Measurements from ENCODE around the gene SLC23A1.
A peak's percentile ranks its signal among the peaks of the same experiment; 100 is the strongest.
"Not testable (repeated sequence)": the region's sequence is repeated elsewhere in the genome, so short reads cannot be mapped to it uniquely, and the experiment has no call there.

The SLC23A1 gene

DNA sequence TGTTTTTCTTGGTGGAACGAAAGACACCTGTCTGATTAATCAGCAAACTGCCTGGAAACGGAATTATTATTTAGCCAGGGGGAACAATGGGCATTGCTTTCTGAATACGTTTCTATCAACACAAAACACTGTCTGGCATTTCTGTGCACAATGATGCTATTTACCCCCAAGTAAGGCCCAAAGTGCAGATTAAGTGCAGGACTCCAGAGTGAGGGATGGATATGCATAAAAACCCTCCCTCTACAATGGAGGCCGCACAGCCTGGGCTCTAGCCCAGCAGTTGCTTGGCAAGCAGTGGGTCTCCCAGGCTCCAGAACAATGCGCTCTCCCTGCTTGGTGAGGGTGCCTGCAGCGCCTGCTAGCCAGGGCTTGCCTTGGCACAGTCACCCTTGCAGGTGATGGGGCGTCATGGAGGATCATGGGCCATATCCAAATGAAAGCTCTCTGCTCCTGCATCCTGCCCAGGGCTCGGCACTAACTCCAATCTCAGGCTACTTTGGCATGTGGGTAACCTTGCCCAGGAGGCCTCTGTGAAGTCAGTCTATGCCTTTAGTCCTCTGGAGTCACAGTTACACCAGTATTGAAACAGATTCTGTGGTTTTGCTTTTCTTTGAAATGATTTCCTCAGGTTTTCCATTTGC, 32.2 kb upstream of the SLC23A1 start:
- Histone ChIP-seq H3K36me3 (ENCODE audit: control insufficient read depth, insufficient read depth, low read length) (peaks cover 7% of the 10 kb centered on the region), H3K4me1 (ENCODE audit: control insufficient read depth, insufficient read depth, low read length) (peaks cover 33% of the 10 kb centered on the region), H3K9ac (ENCODE audit: low read length) (no peak overlapping the region), H3K27ac (ENCODE audit: low read depth, low read length) (no peak overlapping the region), H3K4me3 (ENCODE audit: low read length) (no peak overlapping the region), H3K27me3 (ENCODE audit: control insufficient read depth, insufficient read depth, low read length) (no peaks in the 10 kb centered on the region)

DNA sequence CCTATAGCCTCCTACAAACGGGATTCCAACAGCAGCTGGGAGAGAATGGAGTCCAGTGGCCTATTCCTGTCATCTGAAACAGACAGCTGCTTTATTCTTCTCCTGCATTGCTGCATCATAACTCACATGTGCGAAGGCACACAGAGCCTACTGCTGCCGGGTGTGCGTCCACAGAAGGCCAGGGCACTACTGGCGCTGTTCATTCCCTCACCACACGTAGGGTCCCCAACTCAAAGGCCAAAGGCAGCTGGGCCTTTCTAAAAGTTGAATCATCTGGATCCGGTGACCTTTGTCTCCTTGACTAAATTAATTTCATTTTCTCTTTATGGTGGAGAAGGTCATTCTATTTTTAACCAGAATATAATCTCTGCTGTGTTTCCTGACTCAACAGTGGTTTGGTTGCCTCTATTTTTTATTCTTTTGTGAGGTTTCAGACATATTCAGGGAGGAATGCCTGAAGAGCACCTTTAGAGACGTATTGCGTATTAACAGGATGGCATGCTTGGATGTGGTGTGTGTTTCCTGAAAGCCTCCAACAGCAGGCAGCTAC, 31.6 kb upstream of the SLC23A1 start:
- peaks cover 40% of the 10 kb centered on the region for H3K4me1 ChIP-seq (ENCODE audit: control insufficient read depth, insufficient read depth, low read length)
- H3K4me3 ChIP-seq (ENCODE audit: low read length) = peak overlapping the region; percentile 22
- H3K9ac ChIP-seq (ENCODE audit: low read length) = no peak overlapping the region
- no peaks in the 10 kb centered on the region for H3K27me3 ChIP-seq (ENCODE audit: control insufficient read depth, insufficient read depth, low read length)
- peak overlapping the region; percentile 44 for H3K27ac ChIP-seq (ENCODE audit: low read depth, low read length)
- peaks cover 7% of the 10 kb centered on the region for H3K36me3 ChIP-seq (ENCODE audit: control insufficient read depth, insufficient read depth, low read length)

DNA sequence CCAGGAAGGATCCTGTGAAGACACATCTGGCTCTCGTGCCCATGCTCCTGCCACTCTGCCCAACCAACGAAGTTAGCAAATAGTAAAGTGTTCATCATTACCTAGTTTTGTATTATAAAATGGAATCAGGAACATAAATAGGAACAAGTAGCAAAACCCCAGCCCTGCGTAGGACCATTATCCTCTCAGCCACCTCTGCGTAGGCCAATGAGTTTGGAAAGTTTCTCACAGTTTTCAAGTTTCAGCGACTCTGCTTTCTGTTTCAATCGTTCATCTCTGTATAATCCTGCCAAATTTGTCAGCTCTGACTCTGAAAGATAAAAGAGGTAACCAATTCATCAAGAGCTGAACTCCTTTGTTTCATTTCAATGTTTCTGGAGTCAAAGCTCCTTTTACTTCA, 30.9 kb upstream of the SLC23A1 start:
- H3K4me3 ChIP-seq (ENCODE audit: low read length) = no peak overlapping the region
- H3K27me3 ChIP-seq (ENCODE audit: control insufficient read depth, insufficient read depth, low read length) = no peaks in the 10 kb centered on the region
- peaks cover 2% of the 10 kb centered on the region for H3K36me3 ChIP-seq (ENCODE audit: control insufficient read depth, insufficient read depth, low read length)
- H3K4me1 ChIP-seq (ENCODE audit: control insufficient read depth, insufficient read depth, low read length) = peaks cover 41% of the 10 kb centered on the region
- no peak overlapping the region for H3K9ac ChIP-seq (ENCODE audit: low read length)
- no peak overlapping the region for H3K27ac ChIP-seq (ENCODE audit: low read depth, low read length)

DNA sequence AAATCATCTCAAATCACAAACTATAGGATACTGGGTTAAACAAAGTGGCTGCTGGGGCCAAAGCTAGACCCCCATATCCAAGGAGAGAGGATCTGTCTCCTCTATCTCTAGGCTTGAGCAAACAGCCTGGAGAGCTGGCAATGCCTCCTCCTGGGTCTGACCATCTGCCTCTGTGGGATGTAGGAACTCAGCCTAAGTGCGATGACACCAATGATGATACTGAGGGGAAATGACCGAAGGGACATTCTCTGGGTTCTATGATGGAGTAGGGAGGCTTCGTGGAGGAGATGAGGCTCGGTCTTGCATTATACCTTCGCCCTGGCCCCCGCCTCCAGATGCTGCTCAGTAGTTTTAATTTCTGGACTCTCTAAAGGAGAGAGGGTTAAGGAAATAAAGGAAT, 30.1 kb upstream of the SLC23A1 start:
- peaks cover 2% of the 10 kb centered on the region for H3K36me3 ChIP-seq (ENCODE audit: control insufficient read depth, insufficient read depth, low read length)
- H3K27ac ChIP-seq (ENCODE audit: low read depth, low read length) = no peak overlapping the region
- no peak overlapping the region for H3K4me3 ChIP-seq (ENCODE audit: low read length)
- H3K27me3 ChIP-seq (ENCODE audit: control insufficient read depth, insufficient read depth, low read length) = no peaks in the 10 kb centered on the region
- H3K4me1 ChIP-seq (ENCODE audit: control insufficient read depth, insufficient read depth, low read length) = peaks cover 41% of the 10 kb centered on the region
- H3K9ac ChIP-seq (ENCODE audit: low read length) = no peak overlapping the region

DNA sequence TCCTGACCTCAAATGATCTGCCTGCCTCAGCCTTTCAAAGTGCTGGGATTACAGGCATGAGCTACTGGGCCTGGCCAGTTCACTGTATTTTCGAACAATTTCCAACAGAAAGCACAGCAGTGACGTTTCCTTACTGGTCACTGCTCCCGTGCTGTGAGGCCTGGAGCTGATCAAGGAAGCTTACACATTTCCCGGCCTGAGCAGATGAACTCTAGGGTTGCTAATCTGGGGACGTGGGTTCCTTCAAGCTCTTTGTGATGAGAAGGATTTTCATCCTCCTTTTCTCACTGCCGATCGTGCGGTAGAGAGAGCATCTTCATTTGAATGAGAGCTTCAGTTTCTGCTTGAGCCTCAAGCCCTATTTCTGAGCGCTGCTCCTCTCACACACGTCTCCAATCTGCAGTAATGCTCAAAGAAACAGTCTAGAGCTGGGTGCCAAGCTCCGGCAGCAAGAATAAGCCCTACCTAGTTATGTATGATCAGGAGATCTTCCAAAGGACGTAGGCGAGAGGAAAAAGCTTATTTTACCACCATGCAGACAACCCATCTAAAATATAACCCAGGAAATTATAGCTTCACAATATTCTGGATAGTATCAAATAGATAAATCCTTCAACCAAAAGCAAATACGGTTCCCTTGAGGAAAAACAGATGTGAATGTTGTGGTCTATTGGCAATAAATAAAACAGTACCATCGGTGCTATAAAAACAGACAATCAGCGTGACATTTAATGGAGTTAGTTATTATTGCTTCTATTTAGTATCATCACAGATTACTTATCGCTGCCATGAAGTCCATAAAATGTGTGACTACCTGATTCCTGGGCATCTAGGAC, 28.1 kb upstream of the SLC23A1 start:
- H3K27ac ChIP-seq (ENCODE audit: low read depth, low read length) = peak overlapping the region; percentile 62
- no peaks in the 10 kb centered on the region for H3K27me3 ChIP-seq (ENCODE audit: control insufficient read depth, insufficient read depth, low read length)
- H3K4me3 ChIP-seq (ENCODE audit: low read length) = no peak overlapping the region
- no peaks in the 10 kb centered on the region for H3K36me3 ChIP-seq (ENCODE audit: control insufficient read depth, insufficient read depth, low read length)
- H3K9ac ChIP-seq (ENCODE audit: low read length) = no peak overlapping the region
- peaks cover 34% of the 10 kb centered on the region for H3K4me1 ChIP-seq (ENCODE audit: control insufficient read depth, insufficient read depth, low read length)

DNA sequence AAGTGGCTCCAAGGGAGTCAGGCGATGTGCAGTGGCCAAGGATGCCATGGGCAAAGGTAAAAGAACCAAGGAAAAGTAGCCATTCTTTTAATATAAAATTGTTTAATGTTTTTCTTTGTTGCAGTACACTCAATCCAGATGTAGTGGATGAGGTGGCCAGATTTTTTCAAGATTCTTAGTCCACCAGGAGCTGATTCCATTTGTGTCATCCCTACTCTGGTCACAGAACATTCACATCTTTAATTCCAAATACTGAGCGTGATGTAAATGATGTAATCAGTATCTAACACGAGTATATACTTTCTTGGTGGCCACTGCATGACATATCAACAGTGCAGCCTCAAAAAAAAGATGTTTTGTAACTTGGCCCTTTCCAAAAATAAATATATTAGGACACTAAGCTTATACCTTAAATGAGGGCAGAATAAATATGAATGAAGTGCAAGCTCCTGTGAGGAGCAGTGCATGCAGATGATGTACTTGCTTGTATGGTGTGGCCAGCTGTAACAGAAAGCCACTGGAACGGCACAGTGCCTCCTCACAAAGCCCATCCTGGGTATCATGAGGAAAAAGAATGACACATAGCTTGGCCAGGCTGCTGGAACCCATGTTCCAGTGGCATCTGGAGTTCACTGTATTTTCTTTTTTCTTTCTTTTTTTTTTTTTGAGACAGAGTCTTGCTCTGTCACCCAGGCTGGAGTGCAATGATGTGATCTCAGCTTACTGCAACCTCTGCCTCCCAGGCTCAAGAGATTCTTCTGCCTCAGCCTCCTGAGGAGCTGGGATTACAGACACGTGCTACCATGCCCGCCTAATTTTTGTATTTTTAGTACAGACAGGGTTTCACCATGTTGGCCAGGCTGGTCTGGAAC, 27.3 kb upstream of the SLC23A1 start:
- peaks cover 26% of the 10 kb centered on the region for H3K4me1 ChIP-seq (ENCODE audit: control insufficient read depth, insufficient read depth, low read length)
- H3K36me3 ChIP-seq (ENCODE audit: control insufficient read depth, insufficient read depth, low read length) = no peaks in the 10 kb centered on the region
- no peak overlapping the region for H3K4me3 ChIP-seq (ENCODE audit: low read length)
- H3K27ac ChIP-seq (ENCODE audit: low read depth, low read length) = no peak overlapping the region
- no peak overlapping the region for H3K9ac ChIP-seq (ENCODE audit: low read length)
- H3K27me3 ChIP-seq (ENCODE audit: control insufficient read depth, insufficient read depth, low read length) = no peaks in the 10 kb centered on the region

DNA sequence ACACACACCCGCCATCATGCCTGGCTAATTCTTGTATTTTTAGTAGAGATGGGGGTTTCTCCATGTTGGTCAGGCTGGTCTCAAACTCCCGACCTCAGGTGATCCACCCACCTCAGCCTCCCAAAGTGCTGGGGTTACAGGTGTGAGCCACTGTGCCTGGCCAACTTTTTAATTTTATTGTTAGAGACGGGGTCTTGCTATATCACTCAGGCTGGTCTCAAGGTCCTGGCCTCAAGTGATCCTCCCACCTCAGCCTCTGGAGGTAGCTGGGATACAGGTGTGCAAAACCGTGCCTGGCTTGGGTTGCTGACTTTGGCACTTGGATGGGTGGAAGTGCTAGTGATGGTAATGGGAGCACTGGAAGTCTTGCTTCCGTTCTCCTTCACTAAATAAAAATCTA, 26.0 kb upstream of the SLC23A1 start:
- peaks cover 21% of the 10 kb centered on the region for H3K4me1 ChIP-seq (ENCODE audit: control insufficient read depth, insufficient read depth, low read length)
- not testable (repeated sequence) for H3K4me3 ChIP-seq (ENCODE audit: low read length); H3K36me3 ChIP-seq (ENCODE audit: control insufficient read depth, insufficient read depth, low read length); H3K27me3 ChIP-seq (ENCODE audit: control insufficient read depth, insufficient read depth, low read length); H3K9ac ChIP-seq (ENCODE audit: low read length); H3K27ac ChIP-seq (ENCODE audit: low read depth, low read length)

DNA sequence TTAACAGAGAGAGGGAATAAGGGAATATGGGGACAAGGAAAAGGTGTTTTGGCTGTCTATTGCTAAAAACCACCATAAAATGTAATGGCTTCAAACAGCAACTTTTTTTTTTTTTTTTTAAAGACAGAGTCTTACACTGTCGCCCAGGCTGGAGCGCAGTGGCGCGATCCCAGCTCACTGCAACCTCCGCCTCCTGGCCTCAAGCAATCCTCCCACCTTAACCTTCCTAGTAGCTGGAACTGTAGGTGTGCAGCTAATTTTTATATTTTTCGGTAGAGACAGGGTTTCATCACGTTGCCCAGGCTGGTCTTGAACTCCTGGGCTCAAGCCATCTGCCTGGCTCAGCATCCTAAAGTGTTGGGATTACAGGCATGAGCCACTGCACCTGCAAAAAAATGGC, 25.1 kb upstream of the SLC23A1 start:
- H3K27me3 ChIP-seq (ENCODE audit: control insufficient read depth, insufficient read depth, low read length) = no peaks in the 10 kb centered on the region
- H3K27ac ChIP-seq (ENCODE audit: low read depth, low read length) = no peak overlapping the region
- H3K36me3 ChIP-seq (ENCODE audit: control insufficient read depth, insufficient read depth, low read length) = no peaks in the 10 kb centered on the region
- no peak overlapping the region for H3K4me3 ChIP-seq (ENCODE audit: low read length)
- peaks cover 21% of the 10 kb centered on the region for H3K4me1 ChIP-seq (ENCODE audit: control insufficient read depth, insufficient read depth, low read length)
- H3K9ac ChIP-seq (ENCODE audit: low read length) = no peak overlapping the region

DNA sequence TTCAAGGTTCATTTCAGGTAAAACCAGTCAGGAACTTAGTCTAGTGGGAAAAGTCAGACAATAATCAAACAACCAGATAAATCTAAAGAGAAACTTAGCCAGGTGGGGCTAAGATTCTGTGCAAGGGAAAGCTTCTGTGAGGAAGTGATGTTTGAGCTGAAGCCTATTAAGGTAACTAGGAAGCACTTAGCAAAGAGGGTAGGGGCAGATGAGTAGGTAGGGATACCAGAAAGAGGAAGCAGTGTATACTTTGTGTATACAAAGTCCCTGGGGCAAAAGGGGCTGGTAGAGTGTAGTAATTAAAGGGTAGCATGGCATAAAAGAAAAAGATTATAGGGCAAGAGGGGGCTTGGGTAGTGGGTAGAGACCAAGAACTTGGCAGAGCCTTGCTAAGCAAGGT, 24.4 kb upstream of the SLC23A1 start:
- no peak overlapping the region for H3K4me3 ChIP-seq (ENCODE audit: low read length)
- no peak overlapping the region for H3K27ac ChIP-seq (ENCODE audit: low read depth, low read length)
- H3K27me3 ChIP-seq (ENCODE audit: control insufficient read depth, insufficient read depth, low read length) = no peaks in the 10 kb centered on the region
- H3K4me1 ChIP-seq (ENCODE audit: control insufficient read depth, insufficient read depth, low read length) = peaks cover 21% of the 10 kb centered on the region
- H3K36me3 ChIP-seq (ENCODE audit: control insufficient read depth, insufficient read depth, low read length) = no peaks in the 10 kb centered on the region
- no peak overlapping the region for H3K9ac ChIP-seq (ENCODE audit: low read length)

DNA sequence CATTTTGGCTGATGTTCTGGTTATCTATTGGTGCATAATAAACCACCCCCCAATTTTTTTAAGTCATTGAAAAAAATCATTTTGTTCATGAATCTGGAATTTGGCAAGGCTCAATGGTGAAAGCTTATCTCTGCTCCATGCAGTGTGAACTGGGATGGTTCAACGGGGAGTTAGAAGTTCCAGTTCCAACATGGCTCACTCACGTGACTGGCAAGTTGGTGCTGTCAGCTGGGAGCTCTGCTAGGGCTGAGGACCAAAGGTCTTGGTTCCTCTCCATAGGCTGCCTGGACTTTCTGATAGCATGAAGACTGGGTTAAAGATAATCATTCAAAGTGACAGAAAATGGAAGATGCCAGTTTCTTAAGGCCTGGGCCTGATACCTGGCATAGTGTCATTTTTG, 23.9 kb upstream of the SLC23A1 start:
- Histone ChIP-seq H3K27me3 (ENCODE audit: control insufficient read depth, insufficient read depth, low read length) (no peaks in the 10 kb centered on the region), H3K4me1 (ENCODE audit: control insufficient read depth, insufficient read depth, low read length) (peaks cover 21% of the 10 kb centered on the region), H3K4me3 (ENCODE audit: low read length) (no peak overlapping the region), H3K27ac (ENCODE audit: low read depth, low read length) (no peak overlapping the region), H3K36me3 (ENCODE audit: control insufficient read depth, insufficient read depth, low read length) (no peaks in the 10 kb centered on the region), H3K9ac (ENCODE audit: low read length) (no peak overlapping the region)

DNA sequence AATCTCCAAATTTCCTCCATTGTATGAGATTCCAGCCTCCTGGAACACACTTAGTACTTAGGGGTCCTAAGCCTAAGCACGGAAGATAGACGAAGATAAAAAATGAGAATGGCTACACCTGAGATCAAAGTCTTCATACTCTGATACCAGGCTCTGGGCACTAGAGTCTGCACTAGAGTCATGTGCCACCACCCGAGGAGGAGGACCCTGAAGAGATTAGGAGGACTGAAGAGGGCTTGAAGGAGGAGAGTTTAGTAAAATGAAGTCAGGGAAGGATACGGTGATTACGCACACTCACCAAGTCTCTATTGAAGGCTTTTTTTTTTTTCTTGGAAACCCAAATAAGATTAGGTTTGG, 21.4 kb upstream of the SLC23A1 start:
- H3K27ac ChIP-seq (ENCODE audit: low read depth, low read length) = peak overlapping the region; percentile 89
- H3K9ac ChIP-seq (ENCODE audit: low read length) = peak overlapping the region; percentile 19
- no peaks in the 10 kb centered on the region for H3K27me3 ChIP-seq (ENCODE audit: control insufficient read depth, insufficient read depth, low read length)
- H3K4me1 ChIP-seq (ENCODE audit: control insufficient read depth, insufficient read depth, low read length) = peaks cover 3% of the 10 kb centered on the region
- peak overlapping the region; percentile 60 for H3K4me3 ChIP-seq (ENCODE audit: low read length)
- H3K36me3 ChIP-seq (ENCODE audit: control insufficient read depth, insufficient read depth, low read length) = peaks cover 2% of the 10 kb centered on the region

DNA sequence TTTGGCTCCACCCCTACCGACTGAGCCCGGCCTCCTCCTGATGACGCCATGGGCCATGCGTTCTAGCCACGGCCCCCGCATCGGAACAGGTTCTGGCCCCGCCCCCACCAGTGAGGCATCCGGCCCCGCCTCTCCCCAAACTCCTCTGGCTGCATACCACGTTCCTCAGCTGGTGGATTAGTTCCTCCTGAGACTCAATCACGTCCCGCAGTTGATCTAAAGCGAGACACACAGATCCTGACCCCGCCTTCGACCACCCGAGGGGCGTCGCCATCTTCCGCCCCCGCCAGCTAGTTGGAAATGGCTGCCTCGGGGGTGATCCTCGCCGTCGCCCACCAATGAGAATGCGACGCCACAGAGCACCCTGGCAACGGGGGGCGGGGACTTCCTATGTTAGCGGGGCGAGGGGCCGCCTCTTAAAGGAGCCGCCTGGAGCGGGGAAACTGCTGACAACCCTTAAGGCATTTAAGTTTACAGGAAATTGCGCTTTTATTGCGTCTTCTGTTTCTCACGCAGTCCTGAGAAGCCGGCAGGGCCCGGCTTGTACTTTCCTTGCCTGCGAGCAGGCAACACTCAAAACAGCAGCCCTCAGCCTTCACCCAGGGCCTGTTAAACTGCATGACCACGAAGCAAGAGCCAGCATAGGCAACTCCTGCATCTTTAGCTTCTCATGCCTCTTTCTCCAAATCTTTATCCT, 20.8 kb upstream of the SLC23A1 start, which contains the start of gene SPATA24:
Gene SPATA24, minus strand, starts transcription at position 303 of the 697 bp plus-strand sequence. Its CDS starts 29 bp downstream, at position 274.
- peaks cover 2% of the 10 kb centered on the region for H3K36me3 ChIP-seq (ENCODE audit: control insufficient read depth, insufficient read depth, low read length)
- H3K27me3 ChIP-seq (ENCODE audit: control insufficient read depth, insufficient read depth, low read length) = no peaks in the 10 kb centered on the region
- peaks cover 3% of the 10 kb centered on the region for H3K4me1 ChIP-seq (ENCODE audit: control insufficient read depth, insufficient read depth, low read length)
- H3K27ac ChIP-seq (ENCODE audit: low read depth, low read length) = peak within 1 kb of the TSS; percentile 89
- H3K9ac ChIP-seq (ENCODE audit: low read length) = peak within 1 kb of the TSS; percentile 21
- H3K4me3 ChIP-seq (ENCODE audit: low read length) = peak within 1 kb of the TSS; percentile 65

All from rectal smooth muscle tissue (tissue), 1 donor.